Hepatocyte (in vitro differentiated cells): ENCODE data around the gene MTHFD1L.

Experiments used
- EZH2 ChIP-seq: fragments of 200-600 bp; sonication (generic); IDR thresholded peaks from 2 replicates; pipeline ENCODE4 v1.6.1; 2016; ENCODE audit warnings: antibody characterized with exemption, mild to moderate bottlenecking, borderline replicate concordance
- EZH2phosphoT487 ChIP-seq: fragments of 200-600 bp; sonication (generic); IDR thresholded peaks from one replicate; pipeline ENCODE4 v1.6.1; 2018; ENCODE audit warnings: antibody characterized with exemption, mild to moderate bottlenecking, low read depth, moderate library complexity; ENCODE audit not compliant: unreplicated experiment, severe bottlenecking
- TF ChIP-seq, protein P1 (sequence below): fragments of 200-600 bp; sonication (generic); IDR thresholded peaks from 2 replicates; pipeline ENCODE4 v1.5.1; 2016; ENCODE audit warnings: antibody characterized with exemption, mild to moderate bottlenecking; ENCODE audit not compliant: poor library complexity

GRCh38 chr6:151057061-151057460 lies 191.6 kb downstream of the MTHFD1L start:
- TF ChIP-seq, protein P1, sequence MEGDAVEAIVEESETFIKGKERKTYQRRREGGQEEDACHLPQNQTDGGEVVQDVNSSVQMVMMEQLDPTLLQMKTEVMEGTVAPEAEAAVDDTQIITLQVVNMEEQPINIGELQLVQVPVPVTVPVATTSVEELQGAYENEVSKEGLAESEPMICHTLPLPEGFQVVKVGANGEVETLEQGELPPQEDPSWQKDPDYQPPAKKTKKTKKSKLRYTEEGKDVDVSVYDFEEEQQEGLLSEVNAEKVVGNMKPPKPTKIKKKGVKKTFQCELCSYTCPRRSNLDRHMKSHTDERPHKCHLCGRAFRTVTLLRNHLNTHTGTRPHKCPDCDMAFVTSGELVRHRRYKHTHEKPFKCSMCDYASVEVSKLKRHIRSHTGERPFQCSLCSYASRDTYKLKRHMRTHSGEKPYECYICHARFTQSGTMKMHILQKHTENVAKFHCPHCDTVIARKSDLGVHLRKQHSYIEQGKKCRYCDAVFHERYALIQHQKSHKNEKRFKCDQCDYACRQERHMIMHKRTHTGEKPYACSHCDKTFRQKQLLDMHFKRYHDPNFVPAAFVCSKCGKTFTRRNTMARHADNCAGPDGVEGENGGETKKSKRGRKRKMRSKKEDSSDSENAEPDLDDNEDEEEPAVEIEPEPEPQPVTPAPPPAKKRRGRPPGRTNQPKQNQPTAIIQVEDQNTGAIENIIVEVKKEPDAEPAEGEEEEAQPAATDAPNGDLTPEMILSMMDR = no peak
- TF ChIP-seq EZH2 (no peak), EZH2phosphoT487 (no peak)
